Hepatic stellate cell (primary cell): ENCODE measurements around the gene FITM1.
"Not testable (repeated sequence)": the region's sequence is repeated elsewhere in the genome, so short reads cannot be mapped to it uniquely, and the experiment has no call there.

ENCODE experiments used
- DNase-seq: peaks from one replicate; pipeline ENCODE4 v3.0.0; 2011; ENCODE audit warnings: low spot score

FITM1 gene

GRCh38 chr14:24098229-24098926, 32.1 kb upstream of the FITM1 start:
- no peak for DNase-seq

- no peak for DNase-seq
These were observed 31.3 kb upstream of the FITM1 start for GRCh38 chr14:24098927-24099813.

- no peak for DNase-seq
These were observed 30.1 kb upstream of the FITM1 start for GRCh38 chr14:24100197-24100981.

GRCh38 chr14:24100982-24101494, 29.4 kb upstream of the FITM1 start:
- no peak for DNase-seq

GRCh38 chr14:24102357-24103048, 28.0 kb upstream of the FITM1 start:
- DNase-seq: no peak

- DNase-seq: no peak
These were observed 27.0 kb upstream of the FITM1 start for GRCh38 chr14:24103451-24103850.

GRCh38 chr14:24105609-24106239, 24.7 kb upstream of the FITM1 start:
- DNase-seq: not testable (repeated sequence)

- DNase-seq: no peak
These were observed 23.7 kb upstream of the FITM1 start for GRCh38 chr14:24106672-24107271.

- no peak for DNase-seq
These were observed 22.1 kb upstream of the FITM1 start for GRCh38 chr14:24108336-24108874.

GRCh38 chr14:24110060-24110459, 20.4 kb upstream of the FITM1 start:
- DNase-seq: no peak

- DNase-seq: no peak
These were observed 19.9 kb upstream of the FITM1 start for GRCh38 chr14:24110523-24110922.

GRCh38 chr14:24113379-24113800, 17.1 kb upstream of the FITM1 start:
- no peak for DNase-seq

- DNase-seq: peak; percentile 81
These were observed 16.5 kb upstream of the FITM1 start for GRCh38 chr14:24113801-24114531.

- DNase-seq: peak; percentile 99
These were observed 15.7 kb upstream of the FITM1 start, which contains the start of the genes DCAF11 and NRL for GRCh38 chr14:24114532-24115421. TSS of gene DCAF11 (plus strand) at chr14:24114777. CDS start at chr14:24115595, 818 bp downstream. TSS of gene NRL (minus strand) at chr14:24114949. CDS start at chr14:24082848, 32,101 bp downstream.

- DNase-seq: no peak
These were observed 14.9 kb upstream of the FITM1 start for GRCh38 chr14:24115422-24116127.

GRCh38 chr14:24116128-24116814, 14.2 kb upstream of the FITM1 start:
- no peak for DNase-seq

GRCh38 chr14:24117179-24117578, 13.3 kb upstream of the FITM1 start:
- DNase-seq: no peak
